HL-60 (cell line): ENCODE data around the gene TBC1D5.

Experiments
- GABPA ChIP-seq: IDR thresholded peaks from 2 replicates; pipeline ENCODE4 v1.6.1; 2012; ENCODE audit warnings: low read depth
- POLR2AphosphoS5 ChIP-seq: IDR thresholded peaks from 2 replicates; pipeline ENCODE4 v1.6.1; 2012; ENCODE audit warnings: low read depth
- TF ChIP-seq, protein P1 (sequence below): IDR thresholded peaks from one replicate; pipeline ENCODE4 v1.5.1; 2011; ENCODE audit warnings: low read length, control low read depth, inconsistent platforms; ENCODE audit not compliant: insufficient read depth
- TF ChIP-seq, protein P2 (sequence below): IDR thresholded peaks from 2 replicates; pipeline ENCODE4 v1.6.1; 2012; ENCODE audit warnings: low read depth; ENCODE audit not compliant: insufficient replicate concordance

DNA sequence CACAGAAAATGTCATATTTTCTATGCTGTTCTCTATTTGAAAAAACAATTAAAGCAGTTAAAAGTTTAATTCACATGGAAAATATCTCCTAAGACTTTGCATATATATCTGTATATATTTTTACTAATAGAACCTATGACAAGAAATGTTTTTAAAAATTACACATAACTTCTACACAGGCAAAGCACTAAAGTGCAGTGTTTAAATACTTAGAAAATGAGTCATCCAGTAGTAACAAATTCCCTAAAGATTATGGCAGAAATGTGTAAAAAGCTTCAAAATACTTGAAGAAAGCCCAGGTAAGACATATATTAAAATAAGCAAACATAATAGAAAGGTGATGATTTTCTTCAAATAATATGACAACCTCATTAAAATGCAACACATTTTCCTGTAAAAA, 236.6 kb downstream of the TBC1D5 start:
- TF ChIP-seq, protein P1, sequence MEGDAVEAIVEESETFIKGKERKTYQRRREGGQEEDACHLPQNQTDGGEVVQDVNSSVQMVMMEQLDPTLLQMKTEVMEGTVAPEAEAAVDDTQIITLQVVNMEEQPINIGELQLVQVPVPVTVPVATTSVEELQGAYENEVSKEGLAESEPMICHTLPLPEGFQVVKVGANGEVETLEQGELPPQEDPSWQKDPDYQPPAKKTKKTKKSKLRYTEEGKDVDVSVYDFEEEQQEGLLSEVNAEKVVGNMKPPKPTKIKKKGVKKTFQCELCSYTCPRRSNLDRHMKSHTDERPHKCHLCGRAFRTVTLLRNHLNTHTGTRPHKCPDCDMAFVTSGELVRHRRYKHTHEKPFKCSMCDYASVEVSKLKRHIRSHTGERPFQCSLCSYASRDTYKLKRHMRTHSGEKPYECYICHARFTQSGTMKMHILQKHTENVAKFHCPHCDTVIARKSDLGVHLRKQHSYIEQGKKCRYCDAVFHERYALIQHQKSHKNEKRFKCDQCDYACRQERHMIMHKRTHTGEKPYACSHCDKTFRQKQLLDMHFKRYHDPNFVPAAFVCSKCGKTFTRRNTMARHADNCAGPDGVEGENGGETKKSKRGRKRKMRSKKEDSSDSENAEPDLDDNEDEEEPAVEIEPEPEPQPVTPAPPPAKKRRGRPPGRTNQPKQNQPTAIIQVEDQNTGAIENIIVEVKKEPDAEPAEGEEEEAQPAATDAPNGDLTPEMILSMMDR = no peak
- TF ChIP-seq POLR2AphosphoS5 (no peak), GABPA (no peak)
- TF ChIP-seq, protein P2, sequence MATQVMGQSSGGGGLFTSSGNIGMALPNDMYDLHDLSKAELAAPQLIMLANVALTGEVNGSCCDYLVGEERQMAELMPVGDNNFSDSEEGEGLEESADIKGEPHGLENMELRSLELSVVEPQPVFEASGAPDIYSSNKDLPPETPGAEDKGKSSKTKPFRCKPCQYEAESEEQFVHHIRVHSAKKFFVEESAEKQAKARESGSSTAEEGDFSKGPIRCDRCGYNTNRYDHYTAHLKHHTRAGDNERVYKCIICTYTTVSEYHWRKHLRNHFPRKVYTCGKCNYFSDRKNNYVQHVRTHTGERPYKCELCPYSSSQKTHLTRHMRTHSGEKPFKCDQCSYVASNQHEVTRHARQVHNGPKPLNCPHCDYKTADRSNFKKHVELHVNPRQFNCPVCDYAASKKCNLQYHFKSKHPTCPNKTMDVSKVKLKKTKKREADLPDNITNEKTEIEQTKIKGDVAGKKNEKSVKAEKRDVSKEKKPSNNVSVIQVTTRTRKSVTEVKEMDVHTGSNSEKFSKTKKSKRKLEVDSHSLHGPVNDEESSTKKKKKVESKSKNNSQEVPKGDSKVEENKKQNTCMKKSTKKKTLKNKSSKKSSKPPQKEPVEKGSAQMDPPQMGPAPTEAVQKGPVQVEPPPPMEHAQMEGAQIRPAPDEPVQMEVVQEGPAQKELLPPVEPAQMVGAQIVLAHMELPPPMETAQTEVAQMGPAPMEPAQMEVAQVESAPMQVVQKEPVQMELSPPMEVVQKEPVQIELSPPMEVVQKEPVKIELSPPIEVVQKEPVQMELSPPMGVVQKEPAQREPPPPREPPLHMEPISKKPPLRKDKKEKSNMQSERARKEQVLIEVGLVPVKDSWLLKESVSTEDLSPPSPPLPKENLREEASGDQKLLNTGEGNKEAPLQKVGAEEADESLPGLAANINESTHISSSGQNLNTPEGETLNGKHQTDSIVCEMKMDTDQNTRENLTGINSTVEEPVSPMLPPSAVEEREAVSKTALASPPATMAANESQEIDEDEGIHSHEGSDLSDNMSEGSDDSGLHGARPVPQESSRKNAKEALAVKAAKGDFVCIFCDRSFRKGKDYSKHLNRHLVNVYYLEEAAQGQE = no peak
